Retinal pigment epithelial cell (primary cell): ENCODE results near the gene ARSB.
"Not testable (repeated sequence)": the region's sequence is repeated elsewhere in the genome, so short reads cannot be mapped to it uniquely, and the experiment has no call there.

Source experiments
- DNase-seq: peaks from one replicate; pipeline ENCODE4 v3.0.0-alpha.2; 2010; ENCODE audit warnings: low read depth
- H3K4me3 ChIP-seq: 2 replicates; pipeline ENCODE4 v1.5.1; 2011; ENCODE audit warnings: mild to moderate bottlenecking, low read length, control low read depth, moderate library complexity
- TF ChIP-seq, protein P1 (sequence below): conservative IDR thresholded peaks from 2 replicates; pipeline ENCODE4 v1.5.1; 2011; ENCODE audit warnings: low read depth, low read length, control low read depth, inconsistent platforms

Gene ARSB

DNA sequence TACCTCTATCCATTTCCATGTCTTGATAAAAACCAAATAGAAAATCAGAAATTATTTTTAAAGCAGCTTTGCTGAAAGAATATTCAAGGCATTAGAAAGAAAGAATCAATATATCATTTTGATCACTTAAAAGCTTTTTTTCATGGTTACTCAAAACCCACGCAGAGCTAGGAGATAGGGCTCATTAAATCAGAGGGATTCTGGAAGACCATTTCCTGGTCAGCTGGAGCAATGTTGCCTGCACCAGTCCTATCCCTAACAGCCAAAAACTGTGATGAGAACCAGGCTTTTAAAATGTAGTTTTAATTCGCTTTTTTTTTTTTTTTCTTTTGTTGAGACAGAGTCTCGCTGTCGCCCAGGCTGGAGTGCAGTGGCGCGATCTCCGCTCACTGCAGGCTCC, 72.3 kb downstream of the ARSB start:
- no peak overlapping the region for H3K4me3 ChIP-seq
- TF ChIP-seq, protein P1, sequence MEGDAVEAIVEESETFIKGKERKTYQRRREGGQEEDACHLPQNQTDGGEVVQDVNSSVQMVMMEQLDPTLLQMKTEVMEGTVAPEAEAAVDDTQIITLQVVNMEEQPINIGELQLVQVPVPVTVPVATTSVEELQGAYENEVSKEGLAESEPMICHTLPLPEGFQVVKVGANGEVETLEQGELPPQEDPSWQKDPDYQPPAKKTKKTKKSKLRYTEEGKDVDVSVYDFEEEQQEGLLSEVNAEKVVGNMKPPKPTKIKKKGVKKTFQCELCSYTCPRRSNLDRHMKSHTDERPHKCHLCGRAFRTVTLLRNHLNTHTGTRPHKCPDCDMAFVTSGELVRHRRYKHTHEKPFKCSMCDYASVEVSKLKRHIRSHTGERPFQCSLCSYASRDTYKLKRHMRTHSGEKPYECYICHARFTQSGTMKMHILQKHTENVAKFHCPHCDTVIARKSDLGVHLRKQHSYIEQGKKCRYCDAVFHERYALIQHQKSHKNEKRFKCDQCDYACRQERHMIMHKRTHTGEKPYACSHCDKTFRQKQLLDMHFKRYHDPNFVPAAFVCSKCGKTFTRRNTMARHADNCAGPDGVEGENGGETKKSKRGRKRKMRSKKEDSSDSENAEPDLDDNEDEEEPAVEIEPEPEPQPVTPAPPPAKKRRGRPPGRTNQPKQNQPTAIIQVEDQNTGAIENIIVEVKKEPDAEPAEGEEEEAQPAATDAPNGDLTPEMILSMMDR = no peak
- no peak for DNase-seq

DNA sequence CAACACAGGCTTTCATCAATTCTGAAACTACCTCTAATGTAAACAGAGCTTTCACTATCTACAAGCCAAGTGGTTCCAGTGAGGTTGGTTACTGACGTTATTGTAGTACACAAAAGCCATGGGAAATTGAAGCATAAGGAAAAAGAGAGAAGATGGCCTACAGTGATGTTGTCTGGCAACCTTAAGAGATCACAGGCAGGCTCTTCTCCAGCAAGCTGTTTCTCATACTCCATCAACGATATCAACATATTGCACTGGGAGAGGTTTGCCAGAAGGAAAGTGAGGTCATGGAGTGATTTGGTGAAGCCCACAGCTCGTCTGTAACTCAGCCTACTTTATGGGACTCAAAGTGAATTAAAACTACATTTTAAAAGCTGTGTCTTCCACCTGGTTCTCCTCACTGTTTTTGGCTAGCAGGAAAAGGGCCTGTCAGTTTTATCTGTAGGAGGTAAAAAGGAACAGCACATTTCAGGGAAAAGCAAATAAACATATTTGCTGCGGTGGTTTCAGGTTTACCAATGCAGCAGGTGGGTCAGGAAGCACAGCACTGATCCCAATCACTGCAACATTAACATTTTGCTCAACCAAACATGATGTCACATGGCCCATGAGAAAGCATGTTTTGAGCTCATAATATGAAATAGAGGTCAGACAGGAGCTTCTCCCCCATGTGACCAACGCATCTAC, 72.9 kb downstream of the ARSB start:
- TF ChIP-seq, protein P1 = no peak
- no peak for DNase-seq
- H3K4me3 ChIP-seq = no peak overlapping the region

DNA sequence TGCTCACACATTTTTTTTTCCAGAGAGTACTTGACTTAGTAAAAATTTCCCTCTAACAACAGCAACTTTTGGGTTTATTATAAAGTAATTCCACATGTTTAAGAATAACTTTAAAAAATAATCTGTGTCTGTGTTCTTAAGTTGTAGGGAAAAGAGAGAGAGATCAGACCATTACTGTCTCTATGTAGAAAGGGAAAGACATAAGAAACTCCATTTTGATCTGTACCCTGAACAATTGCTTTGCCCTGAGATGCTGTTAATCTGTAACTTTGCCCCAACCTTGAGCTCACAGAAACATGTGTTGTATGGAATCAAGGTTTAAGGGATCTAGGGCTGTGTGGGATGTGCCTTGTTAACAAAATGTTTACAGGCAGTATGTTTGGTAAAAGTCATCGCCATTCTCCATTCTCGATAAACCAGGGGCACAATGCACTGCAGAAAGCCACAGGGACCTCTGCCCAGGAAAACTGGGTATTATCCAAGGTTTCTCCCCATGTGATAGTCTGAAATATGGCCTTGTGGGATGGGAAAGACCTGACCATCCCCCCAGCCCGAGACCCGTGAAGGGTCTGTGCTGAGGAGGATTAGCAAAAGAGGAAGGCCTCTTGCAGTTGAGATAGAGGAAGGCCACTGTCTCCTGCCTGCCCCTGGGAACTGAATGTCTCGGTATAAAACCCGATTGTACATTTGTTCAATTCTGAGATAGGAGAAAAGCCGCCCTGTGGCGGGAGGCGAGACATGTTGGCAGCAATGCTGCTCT, 75.7 kb downstream of the ARSB start:
- not testable (repeated sequence) for DNase-seq

DNA sequence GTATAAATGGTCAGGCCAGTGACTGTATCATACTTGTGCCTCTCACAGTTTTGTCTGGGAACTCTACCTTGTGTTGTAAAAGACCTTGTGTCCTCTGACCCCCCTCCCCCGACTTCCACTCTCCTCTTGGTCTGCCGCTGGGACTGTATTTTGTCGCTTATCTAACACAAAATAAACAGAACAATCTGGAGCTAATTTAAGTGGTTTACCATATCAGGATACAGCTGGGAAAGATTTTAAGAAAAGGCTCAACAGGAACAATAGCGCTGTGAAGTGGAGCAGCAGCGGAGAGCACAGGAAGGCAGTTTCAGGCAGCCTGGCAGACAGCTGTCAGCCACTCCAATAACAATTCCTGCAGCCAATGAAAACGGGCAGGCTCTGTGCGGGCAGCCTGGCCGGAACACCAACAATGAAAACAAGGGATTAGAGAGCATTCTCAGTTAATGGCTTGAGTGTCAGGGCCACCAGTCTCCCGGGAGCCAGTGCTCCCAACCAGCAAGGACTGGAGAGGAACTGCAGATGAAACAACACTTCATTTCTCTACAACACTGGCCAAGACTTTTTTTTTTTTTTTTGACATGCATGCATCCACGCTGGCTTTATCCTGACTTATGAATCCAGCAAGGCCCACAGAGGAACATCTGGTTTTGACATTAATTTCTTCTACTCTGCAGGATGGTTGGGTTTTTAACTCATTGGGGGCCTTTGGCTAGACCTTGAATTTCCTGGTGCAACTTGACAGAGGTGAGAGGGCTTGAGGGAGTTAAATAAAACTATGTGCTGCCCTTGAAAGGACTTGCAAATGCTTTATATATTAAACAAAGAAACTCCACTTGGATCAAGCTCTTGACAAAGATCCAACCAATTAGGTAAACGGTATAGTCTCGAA, 76.7 kb downstream of the ARSB start:
- no peak overlapping the region for H3K4me3 ChIP-seq
- TF ChIP-seq, protein P1 = no peak
- DNase-seq = no peak

More for the DNA sequence above, 75.7 kb downstream of the ARSB start:
- H3K4me3 ChIP-seq = not testable (repeated sequence)

DNA sequence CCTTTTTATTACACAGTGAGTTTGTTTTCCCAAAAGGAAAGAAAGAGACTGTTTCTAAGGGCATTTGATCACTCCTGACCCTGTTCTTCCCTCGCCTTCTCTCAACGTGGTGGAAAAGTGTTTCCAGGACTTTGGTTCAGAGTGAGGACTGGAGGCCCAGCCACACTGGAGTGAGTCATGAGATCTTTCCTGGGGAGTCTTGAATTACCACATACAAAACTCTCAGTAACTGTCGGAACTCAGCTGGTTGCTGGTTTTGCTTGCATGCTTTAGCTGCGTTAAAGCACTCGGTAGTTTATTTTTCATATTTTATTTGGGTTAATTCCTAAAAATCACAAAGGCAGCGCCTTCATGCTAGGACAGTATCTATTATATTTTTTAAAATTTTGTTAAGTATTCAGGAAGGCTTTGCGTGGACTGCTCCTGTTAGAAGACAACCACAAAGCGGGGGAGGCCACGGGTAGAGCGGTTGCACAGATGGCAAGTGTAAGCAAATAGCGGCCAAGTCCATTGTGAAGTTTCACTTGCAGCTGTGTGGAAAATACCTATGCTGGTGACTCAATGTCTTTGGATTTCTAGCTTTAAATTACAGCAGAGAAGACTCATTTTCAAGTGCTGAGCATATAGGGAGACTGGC, 77.7 kb downstream of the ARSB start:
- TF ChIP-seq, protein P1 = no peak
- no peak for DNase-seq
- H3K4me3 ChIP-seq = no peak overlapping the region

DNA sequence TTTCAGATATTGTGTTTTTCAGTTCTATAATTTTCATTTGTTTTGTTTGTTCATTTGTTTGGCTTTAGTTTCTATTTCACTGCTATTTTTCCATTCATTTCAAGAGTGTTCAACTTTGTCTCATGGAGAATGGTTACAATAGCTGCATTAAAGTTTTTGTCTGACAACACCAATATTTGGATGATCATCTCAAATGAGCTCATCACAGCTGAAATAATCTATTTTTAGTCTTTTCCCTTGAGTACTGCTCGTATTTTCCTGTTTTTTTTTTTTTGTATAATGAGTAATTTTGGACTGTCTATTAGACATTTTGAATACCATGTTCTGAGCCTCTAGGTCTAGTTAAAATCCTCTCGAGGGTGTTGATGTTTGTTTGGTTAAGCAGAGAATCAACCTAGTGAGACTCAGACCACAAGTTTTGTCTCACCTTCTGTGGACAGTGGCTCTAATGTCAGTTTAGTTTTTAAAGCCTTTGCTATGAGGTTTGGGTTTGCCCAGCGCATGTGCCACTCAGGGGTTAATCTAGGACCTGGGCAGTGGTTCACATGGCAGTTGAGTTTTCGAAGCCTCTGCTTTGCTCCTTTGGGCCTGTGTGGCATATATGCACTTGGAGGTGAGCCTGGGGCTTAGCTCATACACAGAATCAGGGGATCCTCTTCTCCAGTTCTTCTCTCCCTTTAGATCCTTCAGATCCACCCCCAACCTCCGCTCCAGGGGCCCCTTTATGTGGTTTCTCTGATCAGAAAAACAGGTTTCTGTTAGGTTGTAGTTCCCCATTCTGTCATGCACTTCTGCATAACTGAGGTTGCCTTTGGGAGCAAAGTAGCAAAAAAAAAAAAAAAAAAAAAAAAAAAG, 79.8 kb downstream of the ARSB start:
- no peak overlapping the region for H3K4me3 ChIP-seq
- DNase-seq = no peak
- TF ChIP-seq, protein P1 = no peak
